Measurements from ENCODE around the gene IFITM1.
"Not testable (repeated sequence)": the region's sequence is repeated elsewhere in the genome, so short reads cannot be mapped to it uniquely, and the experiment has no call there.

The IFITM1 gene

GRCh38 chr11:327581-327923 lies 13.7 kb downstream of the IFITM1 start:
- TF ChIP-seq EZH2 (IDR thresholded peaks at IDR 0.05; ENCODE audit: borderline replicate concordance, low read length): no peak
- TF ChIP-seq CTCF (IDR thresholded peaks at IDR 0.05; ENCODE audit: low read length): no peak
- 0 out of 2 replicates have a peak, but pooled peaks cover 3% of the 10 kb centered on the region for H3K9me3 ChIP-seq (ENCODE audit: low read length)
- H3K27me3 ChIP-seq (ENCODE audit: insufficient read depth, low read length): no peaks in the 10 kb centered on the region; the same call in 1 of the 2 replicates
- H3K4me3 ChIP-seq (ENCODE audit: low read depth, low read length, poor library complexity, severe bottlenecking): no peak overlapping the region
- H3K36me3 ChIP-seq (ENCODE audit: insufficient read depth, low read length): no peaks in the 10 kb centered on the region; the same call in 1 of the 2 replicates
- no peak overlapping the region for H2AFZ ChIP-seq (ENCODE audit: low read length)
- no peaks in the 10 kb centered on the region for H3K9me2 ChIP-seq (ENCODE audit: low read depth, low read length)
- peak overlapping the region; percentile 31; the same call in 1 of the 2 replicates for H3K4me2 ChIP-seq (ENCODE audit: low read length)
- H3K27ac ChIP-seq (ENCODE audit: low read depth, low read length, poor library complexity, severe bottlenecking): peak overlapping the region; percentile 43
- H3K79me2 ChIP-seq (ENCODE audit: insufficient read depth, low read length): no peaks in the 10 kb centered on the region
- no peaks in the 10 kb centered on the region for H4K20me1 ChIP-seq (ENCODE audit: insufficient read depth, low read length)
- peaks cover 43% of the 10 kb centered on the region for H3K4me1 ChIP-seq (ENCODE audit: insufficient read depth, low read length, severe bottlenecking)
- H3K9ac ChIP-seq (ENCODE audit: low read length): no peak overlapping the region
- no peaks in the 10 kb centered on the region for H3F3A ChIP-seq (ENCODE audit: insufficient read depth, low read length)

- no peak overlapping the region for H3K4me3 ChIP-seq (ENCODE audit: low read depth, low read length, poor library complexity, severe bottlenecking)
- peaks cover 4% of the 10 kb centered on the region; the same call in 1 of the 2 replicates for H3K9me3 ChIP-seq (ENCODE audit: low read length)
- H2AFZ ChIP-seq (ENCODE audit: low read length): no peak overlapping the region
- no peaks in the 10 kb centered on the region for H3F3A ChIP-seq (ENCODE audit: insufficient read depth, low read length)
- H3K9ac ChIP-seq (ENCODE audit: low read length): no peak overlapping the region
- H3K79me2 ChIP-seq (ENCODE audit: insufficient read depth, low read length): no peaks in the 10 kb centered on the region
- no peaks in the 10 kb centered on the region; the same call in 1 of the 2 replicates for H3K36me3 ChIP-seq (ENCODE audit: insufficient read depth, low read length)
- no peak overlapping the region for H3K27ac ChIP-seq (ENCODE audit: low read depth, low read length, poor library complexity, severe bottlenecking)
- peaks cover 43% of the 10 kb centered on the region for H3K4me1 ChIP-seq (ENCODE audit: insufficient read depth, low read length, severe bottlenecking)
- no peak overlapping the region for H3K4me2 ChIP-seq (ENCODE audit: low read length)
- H4K20me1 ChIP-seq (ENCODE audit: insufficient read depth, low read length): no peaks in the 10 kb centered on the region
- H3K9me2 ChIP-seq (ENCODE audit: low read depth, low read length): no peaks in the 10 kb centered on the region
- TF ChIP-seq EZH2 (IDR thresholded peaks at IDR 0.05; ENCODE audit: borderline replicate concordance, low read length) (no peak), CTCF (IDR thresholded peaks at IDR 0.05; ENCODE audit: low read length) (no peak)
- H3K27me3 ChIP-seq (ENCODE audit: insufficient read depth, low read length): peaks cover 3% of the 10 kb centered on the region; the same call in 1 of the 2 replicates
Measured at GRCh38 chr11:328012-328411, 14.2 kb downstream of the IFITM1 start.

- H3K27me3 ChIP-seq (ENCODE audit: insufficient read depth, low read length); H3K9me2 ChIP-seq (ENCODE audit: low read depth, low read length); H4K20me1 ChIP-seq (ENCODE audit: insufficient read depth, low read length); H3K9me3 ChIP-seq (ENCODE audit: low read length); H3K9ac ChIP-seq (ENCODE audit: low read length); H3K4me2 ChIP-seq (ENCODE audit: low read length); H3F3A ChIP-seq (ENCODE audit: insufficient read depth, low read length); H3K79me2 ChIP-seq (ENCODE audit: insufficient read depth, low read length); H3K36me3 ChIP-seq (ENCODE audit: insufficient read depth, low read length); H3K4me3 ChIP-seq (ENCODE audit: low read depth, low read length, poor library complexity, severe bottlenecking); H2AFZ ChIP-seq (ENCODE audit: low read length): not testable (repeated sequence)
- Histone ChIP-seq H3K27ac (ENCODE audit: low read depth, low read length, poor library complexity, severe bottlenecking) (peak overlapping the region; percentile 68), H3K4me1 (ENCODE audit: insufficient read depth, low read length, severe bottlenecking) (peaks cover 43% of the 10 kb centered on the region)
Measured at GRCh38 chr11:328516-329100, 14.8 kb downstream of the IFITM1 start.

- H4K20me1 ChIP-seq (ENCODE audit: insufficient read depth, low read length): no peaks in the 10 kb centered on the region
- H3K9me3 ChIP-seq (ENCODE audit: low read length): peaks cover 8% of the 10 kb centered on the region; the same call in 1 of the 2 replicates
- H3K4me3 ChIP-seq (ENCODE audit: low read depth, low read length, poor library complexity, severe bottlenecking): no peak overlapping the region
- no peaks in the 10 kb centered on the region for H3F3A ChIP-seq (ENCODE audit: insufficient read depth, low read length)
- no peak overlapping the region for H2AFZ ChIP-seq (ENCODE audit: low read length)
- H3K9ac ChIP-seq (ENCODE audit: low read length): no peak overlapping the region
- H3K79me2 ChIP-seq (ENCODE audit: insufficient read depth, low read length): no peaks in the 10 kb centered on the region
- no peak overlapping the region for H3K4me2 ChIP-seq (ENCODE audit: low read length)
- peaks cover 43% of the 10 kb centered on the region for H3K4me1 ChIP-seq (ENCODE audit: insufficient read depth, low read length, severe bottlenecking)
- TF ChIP-seq CTCF (IDR thresholded peaks at IDR 0.05; ENCODE audit: low read length): no peak
- no peak for TF ChIP-seq EZH2 (IDR thresholded peaks at IDR 0.05; ENCODE audit: borderline replicate concordance, low read length)
- H3K27ac ChIP-seq (ENCODE audit: low read depth, low read length, poor library complexity, severe bottlenecking): peak overlapping the region; percentile 68
- H3K36me3 ChIP-seq (ENCODE audit: insufficient read depth, low read length): peaks cover 5% of the 10 kb centered on the region; the same call in 1 of the 2 replicates
- H3K27me3 ChIP-seq (ENCODE audit: insufficient read depth, low read length): peaks cover 3% of the 10 kb centered on the region; the same call in 1 of the 2 replicates
- no peaks in the 10 kb centered on the region for H3K9me2 ChIP-seq (ENCODE audit: low read depth, low read length)
Measured at GRCh38 chr11:329886-330253, 16.0 kb downstream of the IFITM1 start.
